Measurements from ENCODE around the gene CST7.
"Not testable (repeated sequence)": the region's sequence is repeated elsewhere in the genome, so short reads cannot be mapped to it uniquely, and the experiment has no call there.

Gene CST7

DNA sequence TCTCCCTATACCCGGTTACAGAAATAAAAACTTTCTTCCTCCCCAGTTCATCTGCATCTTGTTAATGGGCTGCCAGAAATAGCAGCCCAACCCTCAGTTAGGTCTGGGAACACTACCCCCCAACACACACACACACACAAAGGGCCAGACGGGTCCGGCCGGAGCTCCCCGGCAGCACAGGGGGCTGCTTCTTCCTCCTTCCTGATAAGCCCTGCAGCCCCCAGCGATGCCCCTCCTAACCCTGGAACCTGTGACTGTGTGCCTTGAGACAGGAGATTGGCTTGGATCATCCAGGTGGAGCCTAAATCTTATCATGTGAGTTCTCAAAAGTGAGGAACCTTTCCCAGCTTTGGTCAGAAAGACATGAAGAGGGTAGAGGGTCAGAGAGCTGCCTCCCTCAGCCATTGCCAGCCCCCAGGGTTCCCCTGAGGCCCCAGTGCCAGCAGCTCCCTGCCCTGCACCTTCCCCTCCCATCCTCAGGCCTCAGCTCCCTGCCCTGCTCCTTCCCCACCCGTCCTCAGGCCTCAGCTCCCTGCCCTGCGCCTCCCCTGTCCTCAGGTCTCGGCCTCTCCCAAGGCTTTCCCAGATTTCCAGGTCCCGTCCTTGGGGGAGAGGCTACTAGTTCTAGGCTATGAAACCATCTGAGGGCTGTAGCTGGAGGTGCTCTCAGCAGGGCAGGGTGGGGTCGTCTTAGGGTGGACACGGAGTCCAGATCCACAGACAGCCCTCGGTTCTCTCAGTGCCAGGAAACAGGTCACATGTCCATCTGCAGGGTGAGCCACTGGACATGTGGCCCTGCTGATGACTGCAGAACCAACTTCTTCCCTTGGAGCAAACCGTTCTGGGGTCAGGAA is 34.5 kb upstream of the CST7 start:
- peaks cover 32% of the 10 kb centered on the region for H3K4me1 ChIP-seq
- no peak for TF ChIP-seq Cebpa-rat (IDR thresholded peaks at IDR 0.05)
- H3K4me2 ChIP-seq = no peak overlapping the region
- H3K9me3 ChIP-seq = no peaks in the 10 kb centered on the region
- no peaks in the 10 kb centered on the region for H3K36me3 ChIP-seq
- H3K27me3 ChIP-seq = no peaks in the 10 kb centered on the region
- H3K27ac ChIP-seq = no peak overlapping the region
- H4K20me1 ChIP-seq = no peaks in the 10 kb centered on the region
- H3K4me3 ChIP-seq = no peak overlapping the region
- H3K9ac ChIP-seq = no peak overlapping the region

DNA sequence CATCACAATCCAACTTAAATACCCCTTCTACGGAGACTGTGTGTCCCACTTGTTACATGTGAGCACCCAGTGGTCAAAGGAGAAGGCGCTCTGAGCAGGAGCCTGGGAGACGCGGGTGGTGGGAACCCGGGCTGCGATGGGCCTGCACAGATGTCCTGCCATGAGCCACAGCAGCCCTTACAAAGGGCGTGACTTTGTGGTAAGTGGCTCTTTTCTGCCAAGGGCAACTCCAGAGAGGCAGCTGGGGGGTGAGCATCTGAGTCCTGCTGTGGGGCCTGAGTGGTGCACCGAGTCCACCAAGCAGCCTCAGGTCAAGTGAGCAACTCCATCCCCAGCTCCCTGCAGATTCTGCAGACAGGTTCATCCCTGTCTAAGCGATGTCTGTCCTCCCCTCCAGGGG is 33.6 kb upstream of the CST7 start:
- no peak overlapping the region for H3K9ac ChIP-seq
- no peak overlapping the region for H3K4me2 ChIP-seq
- H3K27me3 ChIP-seq = no peaks in the 10 kb centered on the region
- no peaks in the 10 kb centered on the region for H3K9me3 ChIP-seq
- H3K4me3 ChIP-seq = no peak overlapping the region
- no peak overlapping the region for H3K27ac ChIP-seq
- no peak for TF ChIP-seq Cebpa-rat (IDR thresholded peaks at IDR 0.05)
- H4K20me1 ChIP-seq = no peaks in the 10 kb centered on the region
- peaks cover 34% of the 10 kb centered on the region for H3K4me1 ChIP-seq
- H3K36me3 ChIP-seq = no peaks in the 10 kb centered on the region

DNA sequence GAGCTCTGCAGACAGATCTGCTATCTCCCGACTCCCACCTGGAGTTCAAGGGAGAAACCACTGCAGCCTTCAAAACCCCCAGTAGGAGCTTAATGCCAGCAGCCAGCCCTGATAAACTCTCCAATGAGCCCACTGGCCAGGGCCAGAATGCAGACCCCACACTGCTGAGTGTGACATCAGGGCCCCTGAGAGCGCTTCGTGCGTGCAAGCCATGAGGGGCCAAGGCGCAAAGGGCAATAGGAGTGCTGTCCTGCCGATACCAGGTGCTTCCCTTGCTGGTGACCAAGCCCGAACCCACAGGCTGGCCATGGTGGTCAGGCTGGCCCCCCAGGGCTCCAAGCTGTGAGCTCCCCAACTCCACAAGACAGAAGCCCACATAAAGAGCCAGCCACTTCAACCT is 33.2 kb upstream of the CST7 start:
- no peak for TF ChIP-seq Cebpa-rat (IDR thresholded peaks at IDR 0.05)
- no peak overlapping the region for H3K9ac ChIP-seq
- H3K27me3 ChIP-seq = no peaks in the 10 kb centered on the region
- no peaks in the 10 kb centered on the region for H3K36me3 ChIP-seq
- no peaks in the 10 kb centered on the region for H3K9me3 ChIP-seq
- H3K4me1 ChIP-seq = peaks cover 34% of the 10 kb centered on the region
- no peak overlapping the region for H3K4me3 ChIP-seq
- no peaks in the 10 kb centered on the region for H4K20me1 ChIP-seq
- H3K27ac ChIP-seq = no peak overlapping the region
- H3K4me2 ChIP-seq = no peak overlapping the region; the same call in 1 of the 2 replicates

DNA sequence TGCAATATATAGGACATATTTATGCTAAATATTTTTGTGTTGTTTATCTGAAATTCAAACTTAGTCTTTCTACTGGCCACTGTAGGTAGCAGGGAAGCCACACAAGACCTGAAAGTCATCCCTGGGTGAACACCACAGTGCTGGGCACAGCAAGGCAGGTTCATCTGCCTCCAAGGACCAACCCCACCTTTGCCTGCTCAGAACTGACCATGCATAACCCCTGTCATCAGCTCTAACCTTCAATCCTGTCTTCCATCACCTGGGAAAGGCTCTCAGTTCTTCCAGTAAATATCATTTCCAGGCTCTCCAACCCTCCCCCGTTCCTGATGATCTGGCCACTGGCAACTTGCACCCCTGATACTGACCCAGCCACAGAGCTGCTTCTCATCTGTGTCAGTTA is 32.7 kb upstream of the CST7 start:
- Histone ChIP-seq H3K27me3 (no peaks in the 10 kb centered on the region), H3K27ac (no peak overlapping the region), H3K9ac (no peak overlapping the region), H3K4me2 (no peak overlapping the region), H4K20me1 (no peaks in the 10 kb centered on the region), H3K9me3 (no peaks in the 10 kb centered on the region), H3K36me3 (no peaks in the 10 kb centered on the region), H3K4me3 (no peak overlapping the region), H3K4me1 (peaks cover 34% of the 10 kb centered on the region)
- no peak for TF ChIP-seq Cebpa-rat (IDR thresholded peaks at IDR 0.05)

DNA sequence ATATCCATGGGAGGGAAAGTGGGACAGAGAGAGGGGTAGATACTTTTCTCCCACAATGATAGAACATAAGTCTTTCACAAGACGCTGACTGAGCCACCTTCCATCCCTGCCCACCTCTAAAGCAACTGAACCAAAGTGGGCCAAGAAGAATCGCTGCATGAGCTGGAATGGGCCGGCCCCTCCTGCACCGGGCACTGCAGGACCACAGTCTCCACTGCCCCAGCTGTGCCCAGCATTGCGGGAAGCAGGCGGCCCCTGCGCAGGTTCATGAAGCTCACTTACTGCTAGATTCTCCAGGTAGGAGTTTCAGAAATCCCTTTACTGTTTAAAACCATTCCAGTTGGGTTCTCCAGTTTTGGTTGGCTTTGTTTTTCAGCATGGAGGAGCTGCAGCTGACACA is 32.0 kb upstream of the CST7 start:
- Histone ChIP-seq H4K20me1 (no peaks in the 10 kb centered on the region), H3K27ac (no peak overlapping the region), H3K4me2 (no peak overlapping the region), H3K27me3 (no peaks in the 10 kb centered on the region), H3K9me3 (no peaks in the 10 kb centered on the region), H3K9ac (no peak overlapping the region), H3K4me3 (no peak overlapping the region), H3K36me3 (no peaks in the 10 kb centered on the region), H3K4me1 (peaks cover 34% of the 10 kb centered on the region)
- no peak for TF ChIP-seq Cebpa-rat (IDR thresholded peaks at IDR 0.05)

DNA sequence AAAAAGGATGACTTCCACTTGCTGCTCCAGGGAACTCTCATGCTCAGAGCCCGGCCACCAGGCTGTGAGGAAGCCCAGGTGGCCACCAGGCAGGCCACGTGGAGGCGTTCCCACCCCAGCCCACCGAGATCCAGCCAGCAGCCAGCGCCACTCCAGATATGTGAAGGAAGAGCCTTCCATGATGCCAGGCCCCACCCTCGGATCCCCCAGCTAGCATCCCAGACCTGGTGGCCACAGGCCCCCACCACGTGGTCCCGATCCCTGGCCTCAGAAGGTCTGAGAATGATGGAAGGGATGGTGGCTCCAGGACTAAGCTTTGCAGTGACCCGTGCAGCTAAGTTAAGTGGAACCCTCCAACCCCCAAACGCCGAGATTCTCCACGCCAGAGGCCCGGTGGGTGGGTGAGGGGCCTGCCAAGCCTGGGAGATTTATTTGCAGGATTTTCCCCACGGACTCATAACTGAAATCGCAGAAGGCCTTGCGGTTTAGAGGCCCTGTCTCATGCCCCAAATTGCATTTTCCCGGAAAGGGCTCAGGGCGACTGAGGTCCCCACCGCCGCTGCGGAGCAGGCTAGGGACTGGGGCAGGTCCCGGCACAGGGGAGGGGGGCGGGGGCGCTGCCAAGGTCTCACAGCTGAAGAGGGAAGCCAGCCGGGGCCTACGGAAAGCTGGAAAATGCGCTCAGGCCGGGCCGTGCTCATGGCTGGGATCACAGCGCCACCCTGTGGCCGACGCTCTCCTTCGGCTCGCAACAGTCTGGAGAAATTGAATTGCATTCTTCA is 31.1 kb upstream of the CST7 start:
- no peaks in the 10 kb centered on the region for H4K20me1 ChIP-seq
- peaks cover 31% of the 10 kb centered on the region for H3K4me1 ChIP-seq
- peak overlapping the region; percentile 61 for H3K4me2 ChIP-seq
- H3K9ac ChIP-seq = peak overlapping the region; percentile 46; the same call in 1 of the 2 replicates
- no peak overlapping the region; the same call in 1 of the 2 replicates for H3K27ac ChIP-seq
- TF ChIP-seq Cebpa-rat (IDR thresholded peaks at IDR 0.05) = no peak
- H3K9me3 ChIP-seq = no peaks in the 10 kb centered on the region
- no peaks in the 10 kb centered on the region for H3K27me3 ChIP-seq
- H3K36me3 ChIP-seq = no peaks in the 10 kb centered on the region
- H3K4me3 ChIP-seq = no peak overlapping the region

DNA sequence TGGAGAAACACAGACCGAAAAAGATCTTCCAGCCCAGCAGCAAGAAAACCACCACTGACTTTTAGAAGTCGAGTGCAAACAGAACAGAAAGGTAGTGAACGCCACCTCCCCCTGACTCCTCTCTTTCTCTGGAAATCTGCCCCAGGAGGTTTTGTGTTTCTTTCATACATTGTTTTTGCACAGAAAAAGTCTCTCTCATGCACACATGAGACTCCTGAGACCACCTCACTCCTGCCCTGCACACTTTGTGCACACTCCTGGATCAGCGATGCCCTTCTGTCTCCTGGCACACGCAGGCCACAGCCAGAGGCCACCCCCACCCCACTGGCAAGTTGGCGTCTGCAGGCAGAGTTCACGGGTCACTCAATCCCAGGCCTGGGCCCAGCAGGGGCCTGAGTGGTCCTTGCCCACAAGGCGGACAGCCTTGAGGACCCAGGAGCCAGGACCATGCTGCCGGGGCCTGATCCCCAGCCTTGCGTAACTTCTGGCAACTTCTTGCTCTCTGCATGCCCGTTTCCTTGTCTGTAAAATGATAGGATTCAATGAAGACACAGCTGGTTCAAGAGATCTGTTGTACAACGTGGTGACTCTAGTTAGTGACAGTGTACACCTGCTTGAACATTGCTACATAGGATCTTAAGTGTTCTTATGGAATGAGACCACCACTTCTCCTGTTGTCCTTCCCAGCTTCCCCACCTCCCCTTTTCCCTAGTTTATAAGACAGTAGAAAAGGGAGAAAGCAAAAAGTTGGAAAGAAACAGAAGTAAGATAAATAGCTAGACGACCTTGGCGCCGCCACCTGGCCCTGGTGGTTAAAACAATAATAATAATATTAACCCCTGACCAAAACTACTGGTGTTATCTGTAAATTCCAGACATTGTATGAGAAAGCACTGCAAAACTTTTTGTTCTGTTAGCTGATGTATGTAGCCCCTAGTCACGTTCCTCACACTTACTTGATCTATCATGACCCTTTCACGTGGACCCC is 30.2 kb upstream of the CST7 start:
- H4K20me1 ChIP-seq = no peaks in the 10 kb centered on the region
- H3K36me3 ChIP-seq = no peaks in the 10 kb centered on the region
- peak overlapping the region; percentile 46; the same call in 1 of the 2 replicates for H3K9ac ChIP-seq
- no peak for TF ChIP-seq Cebpa-rat (IDR thresholded peaks at IDR 0.05)
- H3K4me2 ChIP-seq = peak overlapping the region; percentile 61
- no peaks in the 10 kb centered on the region for H3K27me3 ChIP-seq
- H3K4me1 ChIP-seq = peaks cover 27% of the 10 kb centered on the region
- peak overlapping the region; percentile 36; the same call in 1 of the 2 replicates for H3K27ac ChIP-seq
- no peak overlapping the region for H3K4me3 ChIP-seq
- H3K9me3 ChIP-seq = no peaks in the 10 kb centered on the region

DNA sequence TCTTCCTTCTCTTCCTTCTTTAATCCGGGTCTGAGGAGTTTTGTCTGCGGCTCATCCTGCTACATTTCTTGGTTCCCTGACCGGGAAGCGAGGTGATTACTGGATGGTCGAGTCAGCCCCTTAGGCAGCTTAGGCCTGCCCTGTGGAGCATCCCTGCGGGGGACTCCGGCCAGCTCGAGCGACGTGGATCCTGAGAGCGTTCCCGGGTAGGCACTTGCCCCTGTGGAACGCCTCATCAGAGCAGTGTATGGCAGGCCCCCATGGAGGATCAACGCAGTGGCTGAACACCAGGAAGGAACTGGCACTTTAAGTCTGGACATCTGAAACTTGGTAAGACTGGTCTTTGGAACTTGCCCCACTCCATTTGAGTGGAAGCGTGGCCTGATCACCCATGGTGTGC is 29.4 kb upstream of the CST7 start:
- H3K4me3 ChIP-seq, H3K27ac ChIP-seq, H3K9ac ChIP-seq, H3K36me3 ChIP-seq, H3K27me3 ChIP-seq, H3K9me3 ChIP-seq, H4K20me1 ChIP-seq: not testable (repeated sequence)
- Histone ChIP-seq H3K4me1 (peaks cover 27% of the 10 kb centered on the region), H3K4me2 (peak overlapping the region; percentile 61)

DNA sequence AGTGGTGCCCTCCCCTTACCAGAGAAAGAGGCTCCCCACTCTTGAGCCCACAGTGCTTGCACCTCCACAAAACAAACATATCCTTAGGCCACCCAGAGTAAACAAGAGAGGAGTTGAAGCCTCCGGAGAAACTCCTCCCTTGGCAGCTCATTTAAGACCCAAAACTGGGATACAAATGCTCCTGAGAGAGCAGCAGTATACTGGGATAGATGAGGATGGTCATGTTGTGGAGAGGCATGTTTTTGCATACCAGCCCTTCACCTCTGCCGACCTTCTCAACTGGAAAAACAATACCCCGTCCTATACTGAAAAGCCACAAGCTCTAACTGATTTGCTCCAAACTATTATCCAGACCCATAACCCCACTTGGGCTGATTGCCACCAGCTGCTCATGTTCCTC is 28.4 kb upstream of the CST7 start:
- H3K27ac ChIP-seq, H3K27me3 ChIP-seq, H3K36me3 ChIP-seq, H3K4me3 ChIP-seq, H3K4me2 ChIP-seq, H4K20me1 ChIP-seq, H3K9ac ChIP-seq, H3K9me3 ChIP-seq: not testable (repeated sequence)
- peaks cover 27% of the 10 kb centered on the region for H3K4me1 ChIP-seq

DNA sequence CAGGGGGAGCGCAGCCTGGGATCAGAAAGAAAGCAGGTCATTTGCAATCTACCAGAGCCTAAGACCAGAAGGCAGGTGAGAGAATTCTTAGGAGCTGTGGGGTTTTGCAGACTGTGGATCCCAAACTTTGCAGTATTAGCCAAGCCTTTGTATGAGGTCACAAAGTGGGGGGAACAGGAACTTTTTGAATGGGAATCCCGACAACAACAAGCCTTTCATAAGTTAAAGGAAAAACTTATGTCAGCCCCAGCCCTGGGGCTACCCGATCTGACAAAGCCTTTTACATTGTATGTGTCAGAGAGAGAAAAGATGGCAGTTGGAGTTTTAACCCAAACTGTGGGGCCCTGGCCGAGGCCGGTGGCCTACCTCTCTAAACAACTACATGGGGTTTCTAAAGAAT is 19.8 kb upstream of the CST7 start:
- Histone ChIP-seq H3K4me1 (peaks cover 54% of the 10 kb centered on the region), H3K9me3 (peaks cover 14% of the 10 kb centered on the region; the same call in 1 of the 2 replicates)
- H3K36me3 ChIP-seq, H3K4me2 ChIP-seq, H4K20me1 ChIP-seq, H3K27ac ChIP-seq, H3K4me3 ChIP-seq, H3K9ac ChIP-seq, H3K27me3 ChIP-seq: not testable (repeated sequence)

DNA sequence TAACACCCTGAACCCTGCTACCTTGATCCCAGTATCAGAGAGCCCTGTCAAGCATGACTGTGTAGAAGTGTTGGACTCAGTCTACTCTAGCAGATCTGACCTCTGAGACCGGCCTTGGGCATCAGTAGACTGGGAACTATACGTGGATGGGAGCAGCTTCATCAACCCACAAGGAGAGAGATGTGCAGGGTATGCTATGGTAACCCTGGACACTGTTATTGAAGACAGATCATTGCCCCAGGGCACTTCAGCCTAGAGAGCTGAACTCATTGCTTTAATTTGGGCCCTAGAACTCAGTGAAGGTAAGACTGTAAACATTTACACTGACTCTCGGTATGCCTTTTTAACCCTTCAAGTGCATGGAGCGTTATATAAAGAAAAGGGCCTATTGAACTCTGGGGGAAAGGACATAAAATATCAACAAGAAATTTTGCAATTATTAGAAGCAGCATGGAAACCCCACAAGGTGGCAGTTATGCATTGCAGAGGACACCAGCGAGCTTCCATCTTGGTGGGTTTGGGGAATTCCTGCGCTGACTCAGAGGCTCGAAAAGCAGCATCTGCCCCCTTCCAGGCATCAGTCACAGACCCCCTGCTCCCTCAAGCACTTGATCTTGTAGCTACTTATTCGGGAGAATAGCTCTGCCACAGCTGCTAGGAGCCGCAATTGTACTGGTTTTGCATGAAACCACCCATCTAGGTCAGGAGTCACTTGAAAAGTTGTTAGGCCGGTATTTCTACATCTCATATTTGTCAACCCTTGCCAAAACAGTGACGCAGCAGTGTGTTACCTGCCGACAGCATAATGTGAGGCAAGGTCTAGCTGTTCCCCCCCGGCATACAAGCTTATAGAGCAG is 19.0 kb upstream of the CST7 start:
- Histone ChIP-seq H3K9me3 (peaks cover 14% of the 10 kb centered on the region; the same call in 1 of the 2 replicates), H3K27ac (peak overlapping the region; percentile 27; the same call in 1 of the 2 replicates), H3K4me2 (peak overlapping the region; percentile 76), H3K4me1 (peaks cover 55% of the 10 kb centered on the region)
- H3K36me3 ChIP-seq, H3K4me3 ChIP-seq, H4K20me1 ChIP-seq, H3K27me3 ChIP-seq, H3K9ac ChIP-seq: not testable (repeated sequence)

Measured in BLaER1 (cell line).